HG03558 (cell line): Measurements from ENCODE around the gene MCTP1.

Experiments
- ATAC-seq: cut with Tn5 transposase; IDR thresholded peaks from one replicate; pipeline ENCODE4 v1.9.1; 2021; ENCODE audit warnings: moderate number of reproducible peaks; ENCODE audit not compliant: unreplicated experiment; ENCODE audit errors: extremely low read depth

MCTP1 gene

GRCh38 chr5:95045181-95045965, 239.5 kb downstream of the MCTP1 start:
- no peak for ATAC-seq

- no peak for ATAC-seq
Observed at GRCh38 chr5:95044096-95044495, 240.8 kb downstream of the MCTP1 start.

- no peak for ATAC-seq
Observed at GRCh38 chr5:95043648-95044047, 241.2 kb downstream of the MCTP1 start.

GRCh38 chr5:95043234-95043633, 241.7 kb downstream of the MCTP1 start:
- no peak for ATAC-seq

- ATAC-seq = no peak
Observed at GRCh38 chr5:95042037-95042436, 242.9 kb downstream of the MCTP1 start.

GRCh38 chr5:95035891-95036685, 248.8 kb downstream of the MCTP1 start:
- ATAC-seq = no peak

GRCh38 chr5:95032801-95033200, 252.1 kb downstream of the MCTP1 start:
- ATAC-seq = no peak

GRCh38 chr5:95029569-95030366, 255.1 kb downstream of the MCTP1 start:
- ATAC-seq = no peak

GRCh38 chr5:95027775-95028174, 257.1 kb downstream of the MCTP1 start:
- ATAC-seq = no peak

GRCh38 chr5:95027151-95027721, 257.7 kb downstream of the MCTP1 start:
- ATAC-seq = no peak

- no peak for ATAC-seq
Observed at GRCh38 chr5:95026718-95027117, 258.2 kb downstream of the MCTP1 start.

GRCh38 chr5:95022967-95023695, 261.8 kb downstream of the MCTP1 start:
- peak; percentile 48 for ATAC-seq

- no peak for ATAC-seq
Observed at GRCh38 chr5:95020345-95020744, 264.5 kb downstream of the MCTP1 start.

- ATAC-seq = no peak
Observed at GRCh38 chr5:95018946-95019345, 265.9 kb downstream of the MCTP1 start.

- ATAC-seq = no peak
Observed at GRCh38 chr5:95018511-95018910, 266.4 kb downstream of the MCTP1 start.

GRCh38 chr5:95009812-95010211, 275.1 kb downstream of the MCTP1 start:
- no peak for ATAC-seq

GRCh38 chr5:95007921-95008597, 276.8 kb downstream of the MCTP1 start:
- ATAC-seq = no peak

GRCh38 chr5:95005811-95006210, 279.1 kb downstream of the MCTP1 start:
- ATAC-seq = no peak

GRCh38 chr5:94998670-94999069, 286.2 kb downstream of the MCTP1 start:
- ATAC-seq = no peak
